A549 (cell line): Measurements from ENCODE around the gene A4GALT.

Experiments used
- CTCF ChIP-seq: fragments of >200 bp; sonication (Bioruptor Twin); formaldehyde crosslinking; IDR thresholded peaks from 3 replicates; pipeline ENCODE4 v1.5.1; 2016
- FOSL2 ChIP-seq, 2 experiments: fragments of 450-650 bp in 1 of 2; fragments of >200 bp in 1 of 2; sonication (Bioruptor Twin) in 1 of 2; formaldehyde crosslinking; IDR thresholded peaks; 2 replicates each; pipeline versions ENCODE4 v1.5.0 to v1.6.1; 2016 to 2020; ENCODE audit warnings: mild to moderate bottlenecking in 1 of 2, moderate library complexity in 1 of 2
- HOXA7 ChIP-seq: fragments of 250-450 bp; sonication (Bioruptor Pico); IDR thresholded peaks from 2 replicates; pipeline ENCODE4 v1.5.0; 2020; ENCODE audit warnings: mild to moderate bottlenecking, moderate library complexity
- MAFK ChIP-seq: fragments of 450-650 bp; IDR thresholded peaks from 2 replicates; pipeline ENCODE4 v1.6.1; 2014; ENCODE audit not compliant: partially characterized antibody
- MAZ ChIP-seq: fragments of 150-350 bp; IDR thresholded peaks from 2 replicates; pipeline ENCODE4 v1.6.1; 2014; ENCODE audit warnings: antibody characterized with exemption, low read depth, low read length, borderline replicate concordance
- POLR2A ChIP-seq: IDR thresholded peaks from 2 replicates; pipeline ENCODE4 v1.6.1; 2012; ENCODE audit warnings: mild to moderate bottlenecking, low read length
- RCOR1 ChIP-seq: fragments of 150-350 bp; IDR thresholded peaks from 2 replicates; pipeline ENCODE4 v1.6.1; 2014; ENCODE audit warnings: antibody characterized with exemption, low read length, low read depth
- RFX5 ChIP-seq: fragments of 450-650 bp; IDR thresholded peaks from 2 replicates; pipeline ENCODE4 v1.7.1; 2014; ENCODE audit warnings: antibody characterized with exemption, mild to moderate bottlenecking, moderate library complexity
- ZSCAN20 ChIP-seq: fragments of 250-450 bp; sonication (Bioruptor Pico); IDR thresholded peaks from 2 replicates; pipeline ENCODE4 v1.8.0; 2022; ENCODE audit warnings: mild to moderate bottlenecking, moderate library complexity

- TF ChIP-seq MAFK (no peak), MAZ (no peak), FOSL2 (IDR thresholded peaks at IDR 0.05) (no peak), FOSL2 (CRISPR knock-in tag; IDR thresholded peaks at IDR 0.05) (no peak), CTCF (no peak), POLR2A (no peak), RCOR1 (no peak), RFX5 (no peak), ZSCAN20 (CRISPR knock-in tag) (no peak), HOXA7 (CRISPR knock-in tag) (no peak)
These were observed 41.8 kb downstream of the A4GALT start for GRCh38 chr22:42678894-42679293.
